IMR-90 (cell line): ENCODE data around the gene MDM1. TPM values are rescaled to one million over a fixed set of nuclear protein-coding genes. Genes with fewer than 3 reads are reported as not detected.

Experiments
- ATAC-seq: fragments of 200-7000 bp; cut with Tn5 transposase; 2 replicates; pipeline ENCODE4 v1.9.1; 2020; ENCODE audit warnings: low read depth, mild to moderate bottlenecking, moderate library complexity
- BruUV-seq: library from RNA; stranded (reverse); fragments of 400-500 nt; replicated peaks from 2 replicates; lab custom pipeline; 2021; lab: Mats Ljungman, UMichigan
- CTCF ChIA-PET: fragments of 300-600 bp; formaldehyde crosslinking; extraction: SDS; loops from one replicate; lab custom pipeline; 2021; ENCODE audit warnings: antibody characterized with exemption; lab: Yijun Ruan, JAX
- POLR2A ChIA-PET: fragments of 300-600 bp; sonication (Branson Sonifier 250); formaldehyde crosslinking; loops from one replicate; lab custom pipeline; 2022; ENCODE audit warnings: antibody characterized with exemption; ENCODE audit not compliant: unreplicated experiment; lab: Charles Lee
- DNase-seq: peaks from one replicate; pipeline ENCODE4 v3.0.0; 2013
- H2AFZ ChIP-seq: replicated peaks from 2 replicates; pipeline ENCODE3; 2013; ENCODE audit warnings: low read length, mild to moderate bottlenecking; ENCODE audit not compliant: poor library complexity
- H2AK5ac ChIP-seq: 2 replicates; pipeline ENCODE4 v1.6.1; 2013; ENCODE audit warnings: low read depth, low read length, inconsistent platforms
- H2AK9ac ChIP-seq: replicated peaks from 2 replicates; pipeline ENCODE3; 2013; ENCODE audit warnings: mild to moderate bottlenecking, low read depth, low read length, moderate library complexity; ENCODE audit not compliant: poor library complexity
- H2BK120ac ChIP-seq: 2 replicates; pipeline ENCODE4 v1.6.1; 2013; ENCODE audit warnings: low read depth, low read length, inconsistent platforms
- H2BK15ac ChIP-seq: 3 replicates; pipeline ENCODE4 v1.6.1; 2013; ENCODE audit warnings: low read depth, low read length, inconsistent platforms
- H2BK20ac ChIP-seq: 2 replicates; pipeline ENCODE4 v1.6.1; 2013; ENCODE audit warnings: low read depth, mild to moderate bottlenecking, inconsistent platforms, low read length, moderate library complexity
- H2BK5ac ChIP-seq: 2 replicates; pipeline ENCODE4 v1.6.1; 2013; ENCODE audit warnings: mild to moderate bottlenecking, low read depth, low read length, inconsistent platforms; ENCODE audit not compliant: poor library complexity, severe bottlenecking
- H3K14ac ChIP-seq: replicated peaks from 2 replicates; pipeline ENCODE4 v1.6.1; 2013; ENCODE audit warnings: low read depth, low read length, inconsistent platforms
- H3K18ac ChIP-seq: 2 replicates; pipeline ENCODE4 v1.6.1; 2013; ENCODE audit warnings: low read depth, low read length, control low read depth
- H3K23ac ChIP-seq: 2 replicates; pipeline ENCODE4 v1.6.1; 2013; ENCODE audit warnings: low read depth, low read length, inconsistent platforms
- H3K27ac ChIP-seq: 2 replicates; pipeline ENCODE4 v1.5.1; 2013; ENCODE audit warnings: mild to moderate bottlenecking, control low read depth, low read length; ENCODE audit not compliant: insufficient read depth
- H3K27me3 ChIP-seq: 2 replicates; pipeline ENCODE4 v1.6.1; 2013; ENCODE audit warnings: low read length; ENCODE audit not compliant: control insufficient read depth, insufficient read depth
- H3K36me3 ChIP-seq: 2 replicates; pipeline ENCODE4 v1.6.1; 2013; ENCODE audit warnings: low read length, mixed read lengths; ENCODE audit not compliant: control insufficient read depth, insufficient read depth
- H3K4ac ChIP-seq: 2 replicates; pipeline ENCODE4 v1.6.1; 2013; ENCODE audit warnings: low read depth, low read length, inconsistent platforms
- H3K4me1 ChIP-seq: 2 replicates; pipeline ENCODE4 v1.6.1; 2013; ENCODE audit warnings: low read length, mixed read lengths; ENCODE audit not compliant: control insufficient read depth, insufficient read depth
- H3K4me2 ChIP-seq: 2 replicates; pipeline ENCODE4 v1.6.1; 2013; ENCODE audit warnings: low read depth, mild to moderate bottlenecking, control low read depth, low read length, moderate library complexity
- H3K4me3 ChIP-seq: 2 replicates; pipeline ENCODE4 v1.5.1; 2013; ENCODE audit warnings: low read depth, mild to moderate bottlenecking, control low read depth, low read length, moderate library complexity; ENCODE audit not compliant: insufficient read depth
- H3K56ac ChIP-seq: 2 replicates; pipeline ENCODE4 v1.6.1; 2013; ENCODE audit warnings: low read length, inconsistent platforms; ENCODE audit not compliant: insufficient read depth; ENCODE audit errors: extremely low read depth
- H3K79me1 ChIP-seq, 2 experiments: 2 replicates each; pipeline ENCODE4 v1.6.1; 2013; ENCODE audit warnings: low read length in 2 of 2, inconsistent platforms in 1 of 2, low read depth in 1 of 2
- H3K9ac ChIP-seq: 2 replicates; pipeline ENCODE4 v1.6.1; 2013; ENCODE audit warnings: low read depth, low read length, control low read depth
- H3K9me1 ChIP-seq: 2 replicates; pipeline ENCODE4 v1.6.1; 2013; ENCODE audit warnings: low read length, inconsistent platforms; ENCODE audit not compliant: insufficient read depth
- H3K9me3 ChIP-seq: 2 replicates; pipeline ENCODE4 v1.6.1; 2013; ENCODE audit warnings: low read length; ENCODE audit not compliant: control insufficient read depth, insufficient read depth
- H4K20me1 ChIP-seq: 2 replicates; pipeline ENCODE4 v1.6.1; 2013; ENCODE audit warnings: low read length, inconsistent platforms; ENCODE audit not compliant: insufficient read depth
- H4K5ac ChIP-seq: 2 replicates; pipeline ENCODE4 v1.6.1; 2013; ENCODE audit warnings: mild to moderate bottlenecking, low read depth, low read length, control low read depth
- H4K8ac ChIP-seq, 2 experiments: 2 replicates each; pipeline ENCODE4 v1.6.1; 2013; ENCODE audit warnings: low read depth in 2 of 2, low read length in 2 of 2, control low read depth in 1 of 2, inconsistent platforms in 1 of 2
- H4K91ac ChIP-seq: 2 replicates; pipeline ENCODE4 v1.6.1; 2013; ENCODE audit warnings: low read depth, low read length, inconsistent platforms; ENCODE audit not compliant: insufficient read depth
- FOS ChIP-seq: fragments of 150-350 bp; IDR thresholded peaks from 2 replicates; pipeline ENCODE4 v1.6.1; 2016; ENCODE audit warnings: low read depth, low read length
- MAZ ChIP-seq: IDR thresholded peaks from 2 replicates; pipeline ENCODE4 v1.6.1; 2012; ENCODE audit warnings: low read depth, mild to moderate bottlenecking, low read length, improper control_type of control experiment, moderate library complexity, borderline replicate concordance
- POLR2A ChIP-seq: IDR thresholded peaks from 2 replicates; pipeline ENCODE4 v1.6.1; 2012; ENCODE audit warnings: mild to moderate bottlenecking, low read depth, low read length
- RAD21 ChIP-seq: IDR thresholded peaks from 2 replicates; pipeline ENCODE4 v1.6.1; 2012; ENCODE audit warnings: low read length, improper control_type of control experiment
- whole genome bisulfite sequencing, 2 experiments: methylation state at CpG; one replicate each; pipeline versions ENCODE4 v1.1.5 to v1.1.7; 2013; ENCODE audit warnings: missing lambda C conversion rate in 2 of 2; ENCODE audit not compliant: insufficient read length in 1 of 2; ENCODE audit errors: extremely low coverage in 2 of 2; 5-methylcytosine and 5-hydroxymethylcytosine counted together
- dilution Hi-C: fragments of 300-500 bp; cut with HindIII; formaldehyde crosslinking; loops from one replicate; pipeline ENCODE4 v1.14.3; 2018; ENCODE audit warnings: low sequenced_read_pairs; ENCODE audit not compliant: unreplicated experiment
- in situ Hi-C: fragments of 300-500 bp; cut with MboI; formaldehyde crosslinking; loops from 3 replicates; pipeline ENCODE4 v1.14.3; 2019; ENCODE audit warnings: low sequenced_read_pairs, inconsistent platforms, mixed read lengths
- intact Hi-C: fragments of 100-400 bp; cut with micrococcal nuclease; formaldehyde crosslinking; loops from 2 replicates; pipeline ENCODE4 v1.10.0; 2022
- polyA plus RNA-seq, 3 experiments: library from polyadenylated mRNA; depleted of rRNA; stranded (reverse); fragments of >200 nt; gene quantifications; 2 replicates each; pipeline ENCODE4 v1.2.3, GENCODE V29; 2012; ENCODE audit warnings: low replicate concordance in 1 of 3
- total RNA-seq: library from RNA; depleted of rRNA; stranded (reverse); fragments of >200 nt; gene quantifications from 2 replicates; pipeline ENCODE4 v1.2.3, GENCODE V29; 2012

Gene MDM1
- total and polyA plus RNA-seq, 2 of the 4 experiments (the other 2 are of a cell fraction), result 5.6 to 5.7 TPM

- H3K36me3 ChIP-seq, result no peaks in the 10 kb centered on the region
- H3K4me1 ChIP-seq, result no peaks in the 10 kb centered on the region
- H2AFZ ChIP-seq, result no peak overlapping the region
- no peaks in the 10 kb centered on the region for H3K9me1 ChIP-seq
- no peak overlapping the region for H4K8ac ChIP-seq
- H3K9me3 ChIP-seq, result no peaks in the 10 kb centered on the region
- H3K79me1 ChIP-seq, result no peaks in the 10 kb centered on the region
- DNase-seq (no peak), ATAC-seq (no peak)
- intact Hi-C loops, result no loop called here
- ChIA-PET POLR2A (no interaction called here), CTCF (no interaction called here)
- TF ChIP-seq FOS (no peak), RAD21 (no peak), POLR2A (no peak), MAZ (no peak)
- H3K23ac ChIP-seq, result no peak overlapping the region
- no peak overlapping the region for H3K27ac ChIP-seq
- H4K5ac ChIP-seq, result no peak overlapping the region
- H2BK20ac ChIP-seq, result no peak overlapping the region
- no CpG with 5 or more reads among the region's 2 CpGs for WGBS, 2 experiments
- H3K4ac ChIP-seq, result no peak overlapping the region
- in situ Hi-C loops, result no loop called here
- dilution Hi-C loops, result no loop called here
- H2AK9ac ChIP-seq, result no peak overlapping the region
- H2BK120ac ChIP-seq, result no peak overlapping the region
- no TSS peak for BruUV-seq
- no peaks in the 10 kb centered on the region for H3K27me3 ChIP-seq
- no peaks in the 10 kb centered on the region for H4K20me1 ChIP-seq
- no peak overlapping the region for H2BK15ac ChIP-seq
- no peak overlapping the region for H3K18ac ChIP-seq
- H2BK5ac ChIP-seq, result no peak overlapping the region
- no peak overlapping the region for H3K9ac ChIP-seq
- no peak overlapping the region for H3K14ac ChIP-seq
- no peak overlapping the region for H3K4me2 ChIP-seq
- no peak overlapping the region for H3K56ac ChIP-seq
- no peak overlapping the region for H4K91ac ChIP-seq
- no peak overlapping the region for H3K4me3 ChIP-seq
- H2AK5ac ChIP-seq, result no peak overlapping the region
These were observed 37.9 kb downstream of the MDM1 start for GRCh38 chr12:68294251-68294650.
